ENCODE measurements around the gene GNGT1. TPM values are rescaled to one million over a fixed set of nuclear protein-coding genes. Genes with fewer than 3 reads are reported as not detected.

Gene GNGT1
- polyA plus RNA-seq, 1 of the 3 experiments (the other 2 are of a cell fraction): 0.15 TPM

DNA sequence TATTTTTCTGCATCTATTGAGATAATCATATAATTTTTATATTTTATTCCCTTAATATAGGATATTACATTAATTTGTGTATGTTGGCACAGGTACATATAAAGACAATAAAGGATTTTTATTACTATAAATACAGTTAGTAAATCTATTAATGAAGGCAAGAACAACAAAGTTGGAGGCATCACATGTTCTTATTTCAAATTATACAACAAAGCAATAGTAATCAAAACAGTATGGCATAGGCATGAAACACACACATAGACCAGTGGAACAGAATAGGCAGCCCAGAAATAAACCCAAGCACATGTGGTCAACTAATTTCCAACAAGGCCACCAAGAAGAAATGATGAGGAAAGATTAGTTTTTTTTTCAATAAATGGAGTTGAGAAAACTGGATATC, 27.0 kb upstream of the GNGT1 start (continued):
- TF ChIP-seq, protein P1, sequence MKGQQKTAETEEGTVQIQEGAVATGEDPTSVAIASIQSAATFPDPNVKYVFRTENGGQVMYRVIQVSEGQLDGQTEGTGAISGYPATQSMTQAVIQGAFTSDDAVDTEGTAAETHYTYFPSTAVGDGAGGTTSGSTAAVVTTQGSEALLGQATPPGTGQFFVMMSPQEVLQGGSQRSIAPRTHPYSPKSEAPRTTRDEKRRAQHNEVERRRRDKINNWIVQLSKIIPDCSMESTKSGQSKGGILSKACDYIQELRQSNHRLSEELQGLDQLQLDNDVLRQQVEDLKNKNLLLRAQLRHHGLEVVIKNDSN (IDR thresholded peaks at IDR 0.05; ENCODE audit: borderline replicate concordance, low read depth): no peak
- TF ChIP-seq GATA2 (CRISPR knock-in tag; IDR thresholded peaks at IDR 0.05): no peak
- TF ChIP-seq TAF1 (IDR thresholded peaks at IDR 0.05; ENCODE audit: borderline replicate concordance, low read depth, low read length): no peak

DNA sequence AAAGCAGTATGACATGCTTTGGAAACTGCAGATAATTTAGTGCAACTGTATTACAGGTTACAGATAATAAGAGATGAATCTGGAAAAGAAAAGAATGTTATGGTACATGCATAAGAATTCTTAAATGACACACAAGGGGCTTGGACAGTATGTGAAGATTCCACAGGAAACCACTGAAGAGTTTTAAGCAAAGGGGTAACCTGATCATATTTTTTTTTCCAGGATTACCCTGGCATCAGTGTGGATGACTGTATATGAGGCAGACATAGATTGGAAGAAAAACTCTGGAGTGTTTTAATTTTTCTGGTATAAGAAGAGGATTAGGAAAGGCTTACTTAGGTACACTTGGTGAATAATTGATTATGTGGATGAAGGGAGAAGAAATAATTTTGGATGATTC, 23.9 kb upstream of the GNGT1 start:
- Histone ChIP-seq H3K27ac (ENCODE audit: low read depth in 2 of 2, low read length in 1 of 2) (no peak overlapping the region), H3K9me3 (no peaks in the 10 kb centered on the region; the same call in 1 of the 2 replicates), H3K4me2 (no peak overlapping the region), H3K4me3 (ENCODE audit: low read depth in 2 of 2, low read length in 1 of 2) (no peak overlapping the region), H3K9ac (no peak overlapping the region), H3F3A (replicated peaks; ENCODE audit: insufficient read depth) (no peaks in the 10 kb centered on the region), H3K9me2 (0 out of 2 replicates have a peak, but pooled peaks cover 3% of the 10 kb centered on the region), H2AFZ (ENCODE audit: low read depth) (no peak overlapping the region), H3K36me3 (replicated peaks in 1 of 2; ENCODE audit: control insufficient read depth in 1 of 2, insufficient read depth in 2 of 2, low read length in 1 of 2) (peaks cover 0 to 14% of the 10 kb centered on the region in 2 experiments), H3K27me3 (ENCODE audit: insufficient read depth) (no peaks in the 10 kb centered on the region), H3K79me2 (ENCODE audit: insufficient read depth) (no peaks in the 10 kb centered on the region), H4K20me1 (ENCODE audit: insufficient read depth) (no peaks in the 10 kb centered on the region), H3K4me1 (ENCODE audit: control insufficient read depth in 1 of 2, insufficient read depth in 2 of 2, low read depth in 1 of 2, low read length in 1 of 2) (no peaks in the 10 kb centered on the region; a peak in 1 of 4 replicates)
- TF ChIP-seq RFX5 (IDR thresholded peaks at IDR 0.05; ENCODE audit: low read length) (no peak), FOXM1 (IDR thresholded peaks at IDR 0.05; ENCODE audit: low read depth) (no peak), REST (IDR thresholded peaks at IDR 0.05; ENCODE audit: low read depth, low read length) (no peak), EP300 (IDR thresholded peaks at IDR 0.05; ENCODE audit: borderline replicate concordance in 1 of 2, low read depth in 1 of 2, low read length in 1 of 2) (no peak), RAD21 (IDR thresholded peaks at IDR 0.05; ENCODE audit: low read length) (no peak), TAF1 (IDR thresholded peaks at IDR 0.05; ENCODE audit: borderline replicate concordance, low read depth, low read length) (no peak), SMC3 (IDR thresholded peaks at IDR 0.05; ENCODE audit: low read depth, low read length) (no peak), JUND (IDR thresholded peaks at IDR 0.05) (no peak), TEAD4 (IDR thresholded peaks at IDR 0.05; ENCODE audit: borderline replicate concordance, insufficient read depth) (no peak), POLR2AphosphoS5 (IDR thresholded peaks at IDR 0.05; ENCODE audit: low read depth, low read length) (no peak)
- TF ChIP-seq, protein P2, sequence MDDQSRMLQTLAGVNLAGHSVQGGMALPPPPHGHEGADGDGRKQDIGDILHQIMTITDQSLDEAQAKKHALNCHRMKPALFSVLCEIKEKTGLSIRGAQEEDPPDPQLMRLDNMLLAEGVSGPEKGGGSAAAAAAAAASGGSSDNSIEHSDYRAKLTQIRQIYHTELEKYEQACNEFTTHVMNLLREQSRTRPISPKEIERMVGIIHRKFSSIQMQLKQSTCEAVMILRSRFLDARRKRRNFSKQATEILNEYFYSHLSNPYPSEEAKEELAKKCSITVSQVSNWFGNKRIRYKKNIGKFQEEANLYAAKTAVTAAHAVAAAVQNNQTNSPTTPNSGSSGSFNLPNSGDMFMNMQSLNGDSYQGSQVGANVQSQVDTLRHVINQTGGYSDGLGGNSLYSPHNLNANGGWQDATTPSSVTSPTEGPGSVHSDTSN (IDR thresholded peaks at IDR 0.05): no peak
- ChIA-PET POLR2A (no interaction called here), CTCF (interaction anchor here (0.7 to 1.2 kb wide), 3 partner anchors 13 to 279 kb away, joined by 3 read pairs; no protein-coding TSS in a partner anchor)
- no peak for DNase-seq

Data from SK-N-SH (cell line).